ENCODE measurements around the gene TRIM66.
"Not testable (repeated sequence)": the region's sequence is repeated elsewhere in the genome, so short reads cannot be mapped to it uniquely, and the experiment has no call there.

Gene TRIM66

DNA sequence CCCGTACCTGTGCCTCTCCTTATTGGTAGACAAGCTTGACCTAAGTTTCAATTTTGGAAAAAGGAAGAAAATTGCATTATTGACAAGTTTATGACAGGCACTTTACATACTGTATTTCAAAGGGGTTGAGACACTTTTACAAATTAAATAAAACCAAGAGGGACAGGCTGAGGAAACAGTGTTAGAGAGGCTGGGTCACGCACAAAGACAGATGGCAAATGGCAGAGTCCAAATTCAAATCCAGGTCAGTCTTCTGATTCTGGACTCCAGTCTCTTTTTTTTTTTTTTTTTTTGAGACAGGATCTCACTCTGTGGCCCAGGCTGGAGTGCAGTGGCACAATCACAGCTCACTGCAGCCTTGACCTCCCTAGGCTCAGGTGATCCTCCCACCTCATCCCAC, 10.1 kb downstream of the TRIM66 start:
- TF ChIP-seq, protein P1, sequence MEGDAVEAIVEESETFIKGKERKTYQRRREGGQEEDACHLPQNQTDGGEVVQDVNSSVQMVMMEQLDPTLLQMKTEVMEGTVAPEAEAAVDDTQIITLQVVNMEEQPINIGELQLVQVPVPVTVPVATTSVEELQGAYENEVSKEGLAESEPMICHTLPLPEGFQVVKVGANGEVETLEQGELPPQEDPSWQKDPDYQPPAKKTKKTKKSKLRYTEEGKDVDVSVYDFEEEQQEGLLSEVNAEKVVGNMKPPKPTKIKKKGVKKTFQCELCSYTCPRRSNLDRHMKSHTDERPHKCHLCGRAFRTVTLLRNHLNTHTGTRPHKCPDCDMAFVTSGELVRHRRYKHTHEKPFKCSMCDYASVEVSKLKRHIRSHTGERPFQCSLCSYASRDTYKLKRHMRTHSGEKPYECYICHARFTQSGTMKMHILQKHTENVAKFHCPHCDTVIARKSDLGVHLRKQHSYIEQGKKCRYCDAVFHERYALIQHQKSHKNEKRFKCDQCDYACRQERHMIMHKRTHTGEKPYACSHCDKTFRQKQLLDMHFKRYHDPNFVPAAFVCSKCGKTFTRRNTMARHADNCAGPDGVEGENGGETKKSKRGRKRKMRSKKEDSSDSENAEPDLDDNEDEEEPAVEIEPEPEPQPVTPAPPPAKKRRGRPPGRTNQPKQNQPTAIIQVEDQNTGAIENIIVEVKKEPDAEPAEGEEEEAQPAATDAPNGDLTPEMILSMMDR (IDR thresholded peaks at IDR 0.05), result no peak
- no peak for TF ChIP-seq ZFX (IDR thresholded peaks at IDR 0.05; ENCODE audit: borderline replicate concordance)
- H3K27ac ChIP-seq, result no peak overlapping the region

DNA sequence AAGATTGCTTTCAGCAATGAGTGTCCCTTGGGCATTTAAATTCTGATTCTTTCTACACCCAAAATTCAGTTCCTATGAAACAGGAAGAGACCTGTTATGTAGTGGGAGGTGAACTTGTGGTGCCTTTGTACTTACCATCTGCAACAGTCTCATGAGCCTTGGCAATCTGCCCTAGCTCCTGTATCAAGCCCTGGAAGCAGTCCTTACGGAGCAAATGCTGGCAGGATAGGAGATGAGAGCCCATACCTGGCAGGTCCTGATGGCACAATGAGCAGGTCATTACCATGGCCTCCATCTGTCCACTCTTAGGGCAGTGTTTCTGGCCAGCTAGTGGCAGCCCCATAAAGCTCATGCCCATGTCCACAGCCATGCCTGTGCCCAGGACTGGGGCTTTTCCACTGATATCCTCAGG, 10.8 kb downstream of the TRIM66 start:
- H3K27ac ChIP-seq, result no peak overlapping the region
- TF ChIP-seq, protein P1 (IDR thresholded peaks at IDR 0.05), result no peak
- no peak for TF ChIP-seq ZFX (IDR thresholded peaks at IDR 0.05; ENCODE audit: borderline replicate concordance)

DNA sequence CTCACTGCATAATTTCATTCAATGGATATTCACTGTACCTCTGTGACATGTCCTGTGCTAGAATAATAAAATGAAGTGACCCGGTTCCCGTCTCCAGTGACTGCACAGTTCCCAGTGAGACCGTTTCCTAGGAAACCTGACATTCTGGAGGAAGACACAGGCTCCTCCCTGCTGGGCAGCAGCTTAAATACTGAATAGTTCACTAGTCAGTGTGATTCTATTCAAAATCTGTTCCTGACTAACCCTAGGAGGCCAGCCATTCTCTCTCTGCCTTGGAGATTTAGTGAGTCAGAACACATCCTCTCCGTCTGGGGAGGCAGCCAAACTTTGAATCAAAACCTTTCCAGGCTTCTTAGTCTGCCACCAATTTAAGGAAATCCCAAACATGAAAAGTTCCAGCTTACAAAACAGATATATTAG, 11.3 kb downstream of the TRIM66 start:
- H3K27ac ChIP-seq, result no peak overlapping the region
- TF ChIP-seq, protein P1 (IDR thresholded peaks at IDR 0.05), result no peak
- no peak for TF ChIP-seq ZFX (IDR thresholded peaks at IDR 0.05; ENCODE audit: borderline replicate concordance)

DNA sequence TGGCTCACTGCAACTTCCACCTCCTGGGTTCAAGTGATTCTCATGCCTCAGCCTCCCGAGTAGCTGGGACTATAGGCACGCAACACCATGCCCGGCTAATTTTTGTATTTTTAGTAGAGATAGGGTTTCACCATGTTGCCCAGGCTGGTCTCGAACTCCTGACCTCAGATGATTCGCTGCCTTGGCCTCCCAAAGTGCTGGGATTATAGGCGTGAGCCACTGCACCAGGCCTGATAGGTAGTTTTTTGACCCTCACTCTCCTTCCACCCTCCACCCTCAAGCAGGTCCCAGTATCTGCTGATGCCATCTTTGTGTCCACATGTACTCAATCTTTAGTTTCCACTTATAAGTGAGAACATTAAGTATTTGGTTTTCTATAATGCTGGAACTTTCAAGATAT, 12.4 kb downstream of the TRIM66 start:
- H3K27ac ChIP-seq, result not testable (repeated sequence)

DNA sequence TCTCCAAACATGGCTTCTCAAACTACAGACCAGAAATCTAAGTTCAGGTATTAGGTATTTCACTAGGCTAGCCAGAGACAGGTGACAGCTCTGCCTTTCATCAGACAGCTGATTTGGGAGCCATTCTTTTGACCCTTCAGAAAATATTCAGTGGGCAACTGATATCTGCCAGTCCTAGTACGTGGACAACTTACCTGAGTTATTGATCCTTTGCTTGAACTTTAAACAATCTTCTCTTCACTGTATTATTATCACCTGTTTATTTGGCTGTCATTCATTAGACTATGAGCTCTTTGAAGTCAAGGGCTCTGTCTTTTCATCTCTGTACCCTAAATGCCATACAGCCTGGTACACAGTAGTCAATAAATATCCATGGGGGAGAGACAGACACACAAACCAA, 17.2 kb downstream of the TRIM66 start:
- no peak overlapping the region for H3K27ac ChIP-seq
- no peak for TF ChIP-seq ZFX (IDR thresholded peaks at IDR 0.05; ENCODE audit: borderline replicate concordance)
- TF ChIP-seq, protein P1 (IDR thresholded peaks at IDR 0.05), result no peak

DNA sequence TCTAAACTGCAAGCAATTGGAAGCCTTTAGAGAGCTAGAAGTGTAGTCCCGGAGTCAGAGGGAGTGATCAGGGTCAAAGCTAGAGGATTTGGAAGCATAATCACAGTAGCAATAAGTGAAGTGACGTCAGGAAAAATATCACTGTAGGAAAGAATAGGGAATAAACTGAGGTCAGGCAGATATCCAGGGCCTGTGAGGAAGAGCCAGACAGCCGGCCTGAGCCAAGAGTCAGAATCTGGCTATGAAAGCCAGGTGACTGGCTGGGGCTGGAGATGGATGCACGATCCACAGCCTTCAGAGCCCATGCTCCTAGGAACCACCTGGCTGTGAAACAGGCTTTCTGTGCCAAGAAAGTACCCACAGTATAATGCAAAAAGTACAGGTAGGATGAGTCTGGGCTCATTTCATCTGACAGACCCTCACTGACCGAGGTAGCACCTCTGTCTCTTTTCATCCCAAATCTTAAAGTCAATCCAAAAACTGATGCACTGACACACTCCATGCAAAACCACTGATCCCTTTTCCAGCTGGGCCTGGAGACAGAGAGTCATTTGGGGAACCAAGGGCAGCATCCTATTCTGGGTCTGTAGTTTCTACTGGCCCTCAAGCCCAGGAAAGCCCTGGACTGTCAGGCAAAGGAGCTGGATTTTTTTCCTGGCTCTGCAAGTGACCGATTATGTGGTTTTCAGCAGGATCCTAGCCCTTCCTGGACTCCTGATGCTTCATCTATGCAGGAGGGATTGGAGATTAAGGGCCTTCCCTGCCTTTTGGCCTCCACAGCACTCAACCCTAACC, 21.3 kb downstream of the TRIM66 start:
- no peak overlapping the region for H3K27ac ChIP-seq
- TF ChIP-seq, protein P1 (IDR thresholded peaks at IDR 0.05), result no peak
- TF ChIP-seq ZFX (IDR thresholded peaks at IDR 0.05; ENCODE audit: borderline replicate concordance), result no peak

DNA sequence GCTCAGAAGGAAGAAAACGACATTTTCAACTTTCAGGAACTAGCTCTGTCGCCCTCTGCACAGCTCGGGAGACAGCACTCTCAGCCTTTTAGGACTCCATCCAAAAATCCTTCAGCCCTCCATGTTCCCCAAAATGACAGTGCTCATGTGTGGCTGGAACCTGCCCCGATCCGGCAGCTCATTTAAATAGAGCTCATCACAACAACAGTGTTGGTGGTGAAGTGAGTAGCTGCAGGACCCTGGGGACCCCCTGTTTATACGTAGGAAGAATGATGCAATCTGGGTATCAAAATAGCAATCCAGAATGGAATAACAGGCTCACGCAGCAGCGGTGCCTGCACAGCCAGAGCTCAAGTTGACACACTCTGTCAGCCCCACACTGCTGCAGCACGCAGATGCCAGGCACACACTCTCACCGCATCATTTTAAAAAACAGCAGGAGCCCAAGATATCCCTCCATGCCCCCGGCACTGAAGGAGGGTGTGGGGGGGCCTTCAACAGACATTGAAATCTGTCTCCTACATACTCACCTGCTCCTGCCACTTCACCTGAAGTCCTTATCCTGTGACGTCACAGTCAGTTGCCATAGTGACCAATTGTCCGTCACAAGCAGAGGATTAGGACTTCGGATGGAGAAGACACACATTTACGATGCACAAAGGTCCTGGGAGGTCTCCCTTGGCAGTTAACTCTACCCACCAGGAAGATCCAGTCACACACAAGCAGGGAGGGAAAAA, 24.0 kb downstream of the TRIM66 start:
- TF ChIP-seq, protein P1 (IDR thresholded peaks at IDR 0.05), result no peak
- TF ChIP-seq ZFX (IDR thresholded peaks at IDR 0.05; ENCODE audit: borderline replicate concordance), result no peak
- H3K27ac ChIP-seq, result no peak overlapping the region

All from 22Rv1 (cell line).